DMS79 (cell line): Measurements from ENCODE around the gene BPI.
"Not testable (repeated sequence)": the region's sequence is repeated elsewhere in the genome, so short reads cannot be mapped to it uniquely, and the experiment has no call there.

Experiments used
- DNase-seq: peaks from one replicate; lab custom pipeline; 2025; lab: John Stamatoyannopoulos, UW

The BPI gene

GRCh38 chr20:38303908-38304379 is at the start of gene BPI:
Gene BPI (plus strand): TSS chr20:38304156. CDS start chr20:38304224, 68 bp downstream.
- DNase-seq, result no peak

GRCh38 chr20:38254621-38255020 is 49.3 kb upstream of the BPI start:
- not testable (repeated sequence) for DNase-seq

- no peak for DNase-seq
These were observed 48.6 kb upstream of the BPI start for GRCh38 chr20:38255393-38255792.

- DNase-seq, result no peak
These were observed 47.9 kb upstream of the BPI start for GRCh38 chr20:38256021-38256420.

- no peak for DNase-seq
These were observed 47.0 kb upstream of the BPI start for GRCh38 chr20:38256966-38257365.

- no peak for DNase-seq
These were observed 45.3 kb upstream of the BPI start for GRCh38 chr20:38258545-38259215.

- no peak for DNase-seq
These were observed 44.0 kb upstream of the BPI start for GRCh38 chr20:38260025-38260377.

GRCh38 chr20:38260378-38261053 is 43.4 kb upstream of the BPI start, which contains the start of gene KIAA1755:
Gene KIAA1755 (minus strand): TSS chr20:38260735. CDS start chr20:38260500, 235 bp downstream.
- DNase-seq, result no peak

GRCh38 chr20:38261054-38261390 is 42.9 kb upstream of the BPI start:
- DNase-seq, result no peak

GRCh38 chr20:38262931-38263330 is 41.0 kb upstream of the BPI start:
- no peak for DNase-seq

GRCh38 chr20:38266426-38266825 is 37.5 kb upstream of the BPI start:
- no peak for DNase-seq

- DNase-seq, result no peak
These were observed 36.7 kb upstream of the BPI start for GRCh38 chr20:38267296-38267695.

- DNase-seq, result no peak
These were observed 35.9 kb upstream of the BPI start for GRCh38 chr20:38267901-38268514.

- DNase-seq, result no peak
These were observed 34.9 kb upstream of the BPI start for GRCh38 chr20:38269040-38269439.

GRCh38 chr20:38269715-38270114 is 34.2 kb upstream of the BPI start:
- DNase-seq, result no peak

GRCh38 chr20:38270869-38271605 is 32.9 kb upstream of the BPI start:
- no peak for DNase-seq

GRCh38 chr20:38271608-38272120 is 32.3 kb upstream of the BPI start:
- no peak for DNase-seq

GRCh38 chr20:38272398-38272797 is 31.6 kb upstream of the BPI start:
- DNase-seq, result no peak

- DNase-seq, result no peak
These were observed 31.0 kb upstream of the BPI start for GRCh38 chr20:38272961-38273360.

- DNase-seq, result no peak
These were observed 28.0 kb upstream of the BPI start for GRCh38 chr20:38275815-38276550.

- DNase-seq, result no peak
These were observed 26.7 kb upstream of the BPI start for GRCh38 chr20:38277285-38277684.

GRCh38 chr20:38277691-38278090 is 26.3 kb upstream of the BPI start:
- no peak for DNase-seq
